SK-N-SH (cell line): ENCODE results near the gene ABO. TPM values are rescaled to one million over a fixed set of nuclear protein-coding genes. Genes with fewer than 3 reads are reported as not detected.

Experiments
- CTCF ChIA-PET: fragments of 300-600, 350-600 bp; formaldehyde crosslinking; extraction: SDS; loops from one replicate; lab custom pipeline; 2021; lab: Yijun Ruan, JAX
- POLR2A ChIA-PET: fragments of 350-600 bp; sonication (Branson Sonifier 250); formaldehyde crosslinking; extraction: SDS; loops from one replicate; lab custom pipeline; 2020; ENCODE audit warnings: antibody characterized with exemption, inconsistent platforms; lab: Yijun Ruan, JAX
- DNase-seq: peaks from one replicate; pipeline ENCODE4 v3.0.0; 2012
- H2AFZ ChIP-seq: fragments of 200-600 bp; sonication (generic); 2 replicates; pipeline ENCODE4 v1.8.1; 2016; ENCODE audit warnings: antibody characterized with exemption, mild to moderate bottlenecking, low read depth
- H3F3A ChIP-seq: fragments of 200-600 bp; sonication (generic); replicated peaks from 2 replicates; pipeline ENCODE3; 2016; ENCODE audit warnings: antibody characterized with exemption, mild to moderate bottlenecking; ENCODE audit not compliant: insufficient read depth
- H3K27ac ChIP-seq, 2 experiments: fragments of 200-500 bp in 1 of 2; fragments of 200-600 bp in 1 of 2; sonication (Bioruptor generic) in 1 of 2; sonication (generic), shearing (Covaris generic) in 1 of 2; 2 replicates each; pipeline versions ENCODE4 v1.5.1 to v1.6.1; 2014 to 2016; ENCODE audit warnings: low read depth in 2 of 2, inconsistent platforms in 1 of 2, low read length in 1 of 2, mild to moderate bottlenecking in 1 of 2, mixed read lengths in 1 of 2
- H3K27me3 ChIP-seq: fragments of 200-600 bp; sonication (generic), shearing (Covaris generic); 2 replicates; pipeline ENCODE4 v1.6.1; 2016; ENCODE audit warnings: mixed run types; ENCODE audit not compliant: insufficient read depth
- H3K36me3 ChIP-seq, 2 experiments: fragments of 200-500 bp in 1 of 2; fragments of 200-600 bp in 1 of 2; sonication (Bioruptor generic) in 1 of 2; sonication (generic) in 1 of 2; replicated peaks in 1 of 2; 2 replicates each; pipeline versions ENCODE3 to v1.5.1; 2014 to 2016; ENCODE audit warnings: low read length in 1 of 2, mild to moderate bottlenecking in 1 of 2; ENCODE audit not compliant: insufficient read depth in 2 of 2, control insufficient read depth in 1 of 2
- H3K4me1 ChIP-seq, 2 experiments: fragments of 200-500 bp in 1 of 2; fragments of 200-600 bp in 1 of 2; sonication (Bioruptor generic) in 1 of 2; sonication (generic), shearing (Covaris generic) in 1 of 2; 2 replicates each; pipeline versions ENCODE4 v1.5.1 to v1.6.1; 2014 to 2016; ENCODE audit warnings: low read depth in 1 of 2, low read length in 1 of 2, mixed run types in 1 of 2; ENCODE audit not compliant: insufficient read depth in 2 of 2, control insufficient read depth in 1 of 2
- H3K4me2 ChIP-seq: fragments of 200-600 bp; sonication (generic), shearing (Covaris generic); 2 replicates; pipeline ENCODE4 v1.6.1; 2017; ENCODE audit warnings: mixed run types
- H3K4me3 ChIP-seq, 2 experiments: fragments of 200-500 bp in 1 of 2; fragments of 200-600 bp in 1 of 2; sonication (Bioruptor generic) in 1 of 2; sonication (generic), shearing (Covaris generic) in 1 of 2; 2 replicates each; pipeline versions ENCODE4 v1.5.1 to v1.8.1; 2014 to 2016; ENCODE audit warnings: low read depth in 2 of 2, inconsistent platforms in 1 of 2, low read length in 1 of 2, mild to moderate bottlenecking in 1 of 2, mixed read lengths in 1 of 2, moderate library complexity in 1 of 2
- H3K79me2 ChIP-seq: fragments of 200-600 bp; sonication (generic); 2 replicates; pipeline ENCODE4 v1.8.1; 2017; ENCODE audit warnings: mild to moderate bottlenecking; ENCODE audit not compliant: insufficient read depth
- H3K9ac ChIP-seq: fragments of 200-600 bp; sonication (generic); 2 replicates; pipeline ENCODE4 v1.6.1; 2017; ENCODE audit warnings: mixed run types
- H3K9me2 ChIP-seq: fragments of 200-600 bp; sonication (generic); 2 replicates; pipeline ENCODE4 v1.6.1; 2017; ENCODE audit warnings: mixed run types
- H3K9me3 ChIP-seq: fragments of 200-600 bp; sonication (generic); 2 replicates; pipeline ENCODE4 v1.6.1; 2017; ENCODE audit warnings: mixed run types, mild to moderate bottlenecking, moderate library complexity
- H4K20me1 ChIP-seq: fragments of 200-600 bp; sonication (generic); 2 replicates; pipeline ENCODE4 v1.6.1; 2017; ENCODE audit warnings: mild to moderate bottlenecking, mixed run types; ENCODE audit not compliant: insufficient read depth
- CHD2 ChIP-seq: fragments of 150-350 bp; IDR thresholded peaks from 2 replicates; pipeline ENCODE4 v1.6.1; 2018; ENCODE audit warnings: low read length; ENCODE audit not compliant: partially characterized antibody
- ELF1 ChIP-seq: IDR thresholded peaks from 2 replicates; pipeline ENCODE4 v1.4.0; 2012
- GATA2 ChIP-seq: sonication (generic); formaldehyde crosslinking; IDR thresholded peaks from 2 replicates; pipeline ENCODE4 v1.5.0; 2020; ENCODE audit warnings: mild to moderate bottlenecking, missing genetic modification reagents
- RXRA ChIP-seq: IDR thresholded peaks from 2 replicates; pipeline ENCODE4 v1.4.0; 2012; ENCODE audit warnings: low read depth, mild to moderate bottlenecking, borderline replicate concordance
- WGBS: methylation state at CpG from one replicate; pipeline ENCODE4 v1.1.6; 2017; ENCODE audit warnings: low lambda C conversion rate; 5-methylcytosine and 5-hydroxymethylcytosine counted together
- polyA plus RNA-seq, 3 experiments: library from polyadenylated mRNA; depleted of rRNA; stranded (reverse); fragments of >200 nt; gene quantifications; 2 replicates each; pipeline ENCODE4 v1.2.3, GENCODE V29; 2012
- TF ChIP-seq, protein P1 (sequence below): IDR thresholded peaks from 2 replicates; pipeline ENCODE4 v1.4.0; 2012; ENCODE audit warnings: low read depth, borderline replicate concordance
- TF ChIP-seq, protein P2 (sequence below): IDR thresholded peaks from 2 replicates; pipeline ENCODE4 v1.4.0; 2012; ENCODE audit warnings: low read depth, borderline replicate concordance
- TF ChIP-seq, protein P3 (sequence below): fragments of 200-600 bp; sonication (generic); IDR thresholded peaks from 2 replicates; pipeline ENCODE4 v1.6.1; 2017; ENCODE audit warnings: antibody characterized with exemption, mild to moderate bottlenecking, moderate library complexity

ABO gene
- polyA plus RNA-seq, 1 of the 3 experiments (the other 2 are of a cell fraction) = not detected

DNA sequence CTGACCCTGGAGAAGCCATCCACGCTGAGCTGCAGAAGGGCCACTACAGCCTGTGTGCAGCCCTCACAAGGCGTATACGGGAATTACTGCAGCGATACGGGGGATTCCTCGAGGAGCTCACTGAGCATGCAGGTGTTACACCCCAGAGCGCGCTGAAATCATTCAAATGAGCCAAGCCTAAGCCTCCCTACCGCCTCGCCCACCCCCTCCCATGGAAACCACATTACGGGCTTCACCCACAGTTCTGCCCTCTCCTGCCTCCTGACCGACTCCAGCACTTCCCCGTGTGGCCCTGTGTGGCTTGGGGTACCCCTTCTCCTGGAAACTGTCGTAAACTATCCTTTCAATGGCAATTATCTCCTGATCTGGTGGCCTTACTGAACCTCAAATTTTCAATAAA lies 47.7 kb upstream of the ABO start:
- WGBS = 42% methylated on average over 8 of the region's 14 CpGs
- H2AFZ ChIP-seq = no peak overlapping the region
- POLR2A ChIA-PET = no interaction called here

DNA sequence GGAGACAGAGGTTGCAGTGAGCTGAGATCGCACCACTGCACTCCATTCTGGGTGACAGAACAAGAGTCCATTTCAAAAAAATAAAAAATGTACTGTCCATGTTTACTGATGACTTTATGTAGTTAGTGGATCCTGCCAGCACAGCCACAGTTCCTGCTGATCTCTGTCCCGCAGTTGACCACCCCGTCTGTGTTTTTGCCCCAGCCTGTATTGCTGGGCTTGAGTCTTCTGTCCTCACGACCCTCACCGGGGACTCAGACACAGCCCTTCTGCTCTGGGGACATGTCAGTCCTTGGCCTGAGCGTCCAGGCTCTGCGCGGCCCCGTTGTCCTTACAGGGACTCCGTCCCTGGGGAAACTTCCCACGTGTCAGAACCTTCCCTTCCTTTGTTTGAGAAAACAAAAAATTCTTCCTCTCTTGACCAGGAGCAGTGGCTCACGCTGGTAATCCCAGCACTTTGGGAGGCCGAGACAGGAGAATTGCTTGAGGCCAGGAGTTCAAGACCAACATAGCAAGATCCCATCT lies 46.5 kb upstream of the ABO start:
- no peaks in the 10 kb centered on the region for H3F3A ChIP-seq
- no peak for DNase-seq
- H2AFZ ChIP-seq = no peak overlapping the region
- no peaks in the 10 kb centered on the region for H4K20me1 ChIP-seq
- TF ChIP-seq GATA2 (CRISPR knock-in tag) (no peak), RXRA (no peak), CHD2 (no peak)
- TF ChIP-seq, protein P1, sequence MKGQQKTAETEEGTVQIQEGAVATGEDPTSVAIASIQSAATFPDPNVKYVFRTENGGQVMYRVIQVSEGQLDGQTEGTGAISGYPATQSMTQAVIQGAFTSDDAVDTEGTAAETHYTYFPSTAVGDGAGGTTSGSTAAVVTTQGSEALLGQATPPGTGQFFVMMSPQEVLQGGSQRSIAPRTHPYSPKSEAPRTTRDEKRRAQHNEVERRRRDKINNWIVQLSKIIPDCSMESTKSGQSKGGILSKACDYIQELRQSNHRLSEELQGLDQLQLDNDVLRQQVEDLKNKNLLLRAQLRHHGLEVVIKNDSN = no peak
- TF ChIP-seq, protein P2, sequence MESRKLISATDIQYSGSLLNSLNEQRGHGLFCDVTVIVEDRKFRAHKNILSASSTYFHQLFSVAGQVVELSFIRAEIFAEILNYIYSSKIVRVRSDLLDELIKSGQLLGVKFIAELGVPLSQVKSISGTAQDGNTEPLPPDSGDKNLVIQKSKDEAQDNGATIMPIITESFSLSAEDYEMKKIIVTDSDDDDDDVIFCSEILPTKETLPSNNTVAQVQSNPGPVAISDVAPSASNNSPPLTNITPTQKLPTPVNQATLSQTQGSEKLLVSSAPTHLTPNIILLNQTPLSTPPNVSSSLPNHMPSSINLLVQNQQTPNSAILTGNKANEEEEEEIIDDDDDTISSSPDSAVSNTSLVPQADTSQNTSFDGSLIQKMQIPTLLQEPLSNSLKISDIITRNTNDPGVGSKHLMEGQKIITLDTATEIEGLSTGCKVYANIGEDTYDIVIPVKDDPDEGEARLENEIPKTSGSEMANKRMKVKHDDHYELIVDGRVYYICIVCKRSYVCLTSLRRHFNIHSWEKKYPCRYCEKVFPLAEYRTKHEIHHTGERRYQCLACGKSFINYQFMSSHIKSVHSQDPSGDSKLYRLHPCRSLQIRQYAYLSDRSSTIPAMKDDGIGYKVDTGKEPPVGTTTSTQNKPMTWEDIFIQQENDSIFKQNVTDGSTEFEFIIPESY = no peak
- TF ChIP-seq, protein P3, sequence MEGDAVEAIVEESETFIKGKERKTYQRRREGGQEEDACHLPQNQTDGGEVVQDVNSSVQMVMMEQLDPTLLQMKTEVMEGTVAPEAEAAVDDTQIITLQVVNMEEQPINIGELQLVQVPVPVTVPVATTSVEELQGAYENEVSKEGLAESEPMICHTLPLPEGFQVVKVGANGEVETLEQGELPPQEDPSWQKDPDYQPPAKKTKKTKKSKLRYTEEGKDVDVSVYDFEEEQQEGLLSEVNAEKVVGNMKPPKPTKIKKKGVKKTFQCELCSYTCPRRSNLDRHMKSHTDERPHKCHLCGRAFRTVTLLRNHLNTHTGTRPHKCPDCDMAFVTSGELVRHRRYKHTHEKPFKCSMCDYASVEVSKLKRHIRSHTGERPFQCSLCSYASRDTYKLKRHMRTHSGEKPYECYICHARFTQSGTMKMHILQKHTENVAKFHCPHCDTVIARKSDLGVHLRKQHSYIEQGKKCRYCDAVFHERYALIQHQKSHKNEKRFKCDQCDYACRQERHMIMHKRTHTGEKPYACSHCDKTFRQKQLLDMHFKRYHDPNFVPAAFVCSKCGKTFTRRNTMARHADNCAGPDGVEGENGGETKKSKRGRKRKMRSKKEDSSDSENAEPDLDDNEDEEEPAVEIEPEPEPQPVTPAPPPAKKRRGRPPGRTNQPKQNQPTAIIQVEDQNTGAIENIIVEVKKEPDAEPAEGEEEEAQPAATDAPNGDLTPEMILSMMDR = no peak
- H3K4me3 ChIP-seq = no peak overlapping the region
- H3K4me1 ChIP-seq = no peaks in the 10 kb centered on the region
- no peak overlapping the region for H3K27ac ChIP-seq
- CTCF ChIA-PET = interaction anchor here (0.8 to 3.3 kb wide), 2 partner anchors 8 to 133 kb away, joined by 3 to 15 read pairs; no protein-coding TSS in a partner anchor
- no peaks in the 10 kb centered on the region for H3K9me3 ChIP-seq
- H3K36me3 ChIP-seq = no peaks in the 10 kb centered on the region
- no peak overlapping the region for H3K9ac ChIP-seq
- H3K79me2 ChIP-seq = no peaks in the 10 kb centered on the region
- WGBS = 81% methylated on average over 13 of the region's 13 CpGs
- H3K9me2 ChIP-seq = no peaks in the 10 kb centered on the region
- POLR2A ChIA-PET = interaction anchor here (0.6 kb wide), 1 partner anchor 132 kb away, joined by 4 read pairs; no protein-coding TSS in a partner anchor
- no peak overlapping the region for H3K4me2 ChIP-seq
- H3K27me3 ChIP-seq = no peaks in the 10 kb centered on the region

More for the DNA sequence above, 47.7 kb upstream of the ABO start:
- H3K9me3 ChIP-seq = no peaks in the 10 kb centered on the region
- no peaks in the 10 kb centered on the region for H3F3A ChIP-seq
- no peak overlapping the region for H3K9ac ChIP-seq
- no peak for DNase-seq
- no peaks in the 10 kb centered on the region for H3K9me2 ChIP-seq
- no peaks in the 10 kb centered on the region for H3K27me3 ChIP-seq
- H3K79me2 ChIP-seq = no peaks in the 10 kb centered on the region
- no peaks in the 10 kb centered on the region for H3K36me3 ChIP-seq
- no peaks in the 10 kb centered on the region for H4K20me1 ChIP-seq
- no peak overlapping the region for H3K4me2 ChIP-seq
- H3K4me1 ChIP-seq = no peaks in the 10 kb centered on the region
- no peak overlapping the region for H3K27ac ChIP-seq
- CTCF ChIA-PET = no interaction called here
- no peak overlapping the region for H3K4me3 ChIP-seq
- TF ChIP-seq ELF1 = no peak
